ENCODE results near the gene IBSP.

GRCh38 chr4:87846226-87846625 is 46.9 kb downstream of the IBSP start:
- TF ChIP-seq POLR2AphosphoS5 (IDR thresholded peaks at IDR 0.05): no peak
- no peak for TF ChIP-seq CTCF (IDR thresholded peaks at IDR 0.05)
- no peak for TF ChIP-seq EP300 (IDR thresholded peaks at IDR 0.05)

Data from upper lobe of left lung (tissue), 4 donors.